Caco-2 (cell line): Measurements from ENCODE around the gene NPHP4. TPM values are rescaled to one million over a fixed set of nuclear protein-coding genes. Genes with fewer than 3 reads are reported as not detected.

Source experiments
- BruUV-seq: library from RNA; stranded (reverse); fragments of 400-500 nt; replicated peaks from 2 replicates; lab custom pipeline; 2021; lab: Mats Ljungman, UMichigan
- CTCF ChIA-PET: fragments of 300-600 bp; sonication (Branson Sonifier 250); formaldehyde crosslinking; loops from one replicate; lab custom pipeline; 2022; ENCODE audit warnings: antibody characterized with exemption; lab: Charles Lee
- POLR2A ChIA-PET: fragments of 300-600 bp; sonication (Branson Sonifier 250); formaldehyde crosslinking; loops from one replicate; lab custom pipeline; 2022; ENCODE audit warnings: antibody characterized with exemption; lab: Charles Lee
- DNase-seq, 2 experiments: peaks; one replicate each; pipeline versions ENCODE4 v3.0.0 to v3.0.0-alpha.2; 2020 to 2022
- H3K27me3 ChIP-seq: replicated peaks from 2 replicates; pipeline ENCODE4 v1.6.0; 2011; ENCODE audit warnings: low read length; ENCODE audit not compliant: control insufficient read depth, insufficient read depth
- H3K36me3 ChIP-seq: 2 replicates; pipeline ENCODE4 v1.5.1; 2011; ENCODE audit warnings: low read length; ENCODE audit not compliant: control insufficient read depth, insufficient read depth
- H3K4me1 ChIP-seq: fragments of 250-450 bp; sonication (Bioruptor Pico); 2 replicates; pipeline ENCODE4 v1.5.1; 2020; ENCODE audit warnings: mild to moderate bottlenecking
- H3K4me3 ChIP-seq: 2 replicates; pipeline ENCODE4 v1.5.1; 2011; ENCODE audit warnings: low read depth, mild to moderate bottlenecking, control low read depth, low read length
- H3K9me3 ChIP-seq: fragments of 250-450 bp; sonication (Bioruptor Pico); 2 replicates; pipeline ENCODE4 v1.5.1; 2020; ENCODE audit warnings: mild to moderate bottlenecking, moderate library complexity
- H3K27ac Mint-ChIP-seq: one replicate; pipeline ENCODE4 v1.8.0; 2022; ENCODE audit warnings: mixed read lengths; ENCODE audit not compliant: unreplicated experiment
- H3K27me3 Mint-ChIP-seq: one replicate; pipeline ENCODE4 v1.8.0; 2022; ENCODE audit warnings: mixed read lengths; ENCODE audit not compliant: insufficient read depth, unreplicated experiment
- H3K36me3 Mint-ChIP-seq: one replicate; pipeline ENCODE4 v1.8.0; 2022; ENCODE audit warnings: mild to moderate bottlenecking, mixed read lengths; ENCODE audit not compliant: insufficient read depth, unreplicated experiment
- H3K4me1 Mint-ChIP-seq: one replicate; pipeline ENCODE4 v1.8.0; 2022; ENCODE audit warnings: low read depth, mixed read lengths; ENCODE audit not compliant: unreplicated experiment
- H3K4me3 Mint-ChIP-seq: one replicate; pipeline ENCODE4 v1.8.0; 2022; ENCODE audit warnings: mild to moderate bottlenecking, moderate library complexity, mixed read lengths; ENCODE audit not compliant: unreplicated experiment
- H3K9me3 Mint-ChIP-seq: one replicate; pipeline ENCODE4 v1.8.0; 2022; ENCODE audit warnings: mixed read lengths; ENCODE audit not compliant: unreplicated experiment
- CTCF ChIP-seq, 2 experiments: fragments of 200-600 bp in 1 of 2; IDR thresholded peaks; 1 replicate in 1 of 2; 2 replicates in 1 of 2; pipeline versions ENCODE4 v1.5.1 to v1.8.0; 2011 to 2022; ENCODE audit warnings: antibody characterized with exemption in 1 of 2, control low read depth in 1 of 2, inconsistent platforms in 1 of 2, low read depth in 1 of 2, low read length in 1 of 2, mild to moderate bottlenecking in 1 of 2, moderate library complexity in 1 of 2; ENCODE audit not compliant: insufficient read depth in 1 of 2, severe bottlenecking in 1 of 2, unreplicated experiment in 1 of 2
- intact Hi-C: fragments of 100-400 bp; cut with micrococcal nuclease; formaldehyde crosslinking; loops from one replicate; pipeline ENCODE4 v1.10.0; 2022; ENCODE audit not compliant: unreplicated experiment
- total RNA-seq: library from RNA; stranded (reverse); gene quantifications from 2 replicates; pipeline ENCODE4 v1.2.3, GENCODE V29; 2022

The NPHP4 gene
- total RNA-seq, 1 experiment from 2014 or later, result 12.3 TPM

- POLR2A ChIA-PET, result no interaction called here
- H3K36me3 Mint-ChIP-seq, result peaks cover 2% of the 10 kb centered on the region
- no peak overlapping the region for H3K27ac Mint-ChIP-seq
- peaks cover 2% of the 10 kb centered on the region for H3K9me3 Mint-ChIP-seq
- intact Hi-C loops, result no loop called here
- Histone ChIP-seq H3K27me3 (no peaks in the 10 kb centered on the region), H3K9me3 (no peaks in the 10 kb centered on the region), H3K36me3 (no peaks in the 10 kb centered on the region), H3K4me1 (no peaks in the 10 kb centered on the region), H3K4me3 (no peak overlapping the region)
- no peak for TF ChIP-seq CTCF (IDR thresholded peaks at IDR 0.05; ENCODE audit: insufficient read depth in 1 of 2, low read depth in 1 of 2, low read length in 1 of 2, severe bottlenecking in 1 of 2, unreplicated experiment in 1 of 2)
- no peaks in the 10 kb centered on the region for H3K27me3 Mint-ChIP-seq
- H3K4me1 Mint-ChIP-seq, result no peaks in the 10 kb centered on the region
- H3K4me3 Mint-ChIP-seq, result no peak overlapping the region
- no TSS peak for BruUV-seq
- CTCF ChIA-PET, result no interaction called here
- DNase-seq, result no peak
Observed at GRCh38 chr1:5874416-5875110, 117.7 kb downstream of the NPHP4 start.

- Mint-ChIP-seq H3K36me3 (no peaks in the 10 kb centered on the region), H3K4me1 (no peaks in the 10 kb centered on the region), H3K27me3 (no peaks in the 10 kb centered on the region), H3K4me3 (no peak overlapping the region), H3K9me3 (no peaks in the 10 kb centered on the region), H3K27ac (no peak overlapping the region)
- POLR2A ChIA-PET, result no interaction called here
- Histone ChIP-seq H3K36me3 (no peaks in the 10 kb centered on the region), H3K4me3 (no peak overlapping the region), H3K27me3 (no peaks in the 10 kb centered on the region), H3K9me3 (no peaks in the 10 kb centered on the region), H3K4me1 (no peaks in the 10 kb centered on the region)
- BruUV-seq, result no TSS peak
- CTCF ChIA-PET, result no interaction called here
- no peak for TF ChIP-seq CTCF (IDR thresholded peaks at IDR 0.05; ENCODE audit: insufficient read depth in 1 of 2, low read depth in 1 of 2, low read length in 1 of 2, severe bottlenecking in 1 of 2, unreplicated experiment in 1 of 2)
- DNase-seq, result no peak
- intact Hi-C loops, result no loop called here
Observed at GRCh38 chr1:5873556-5873955, 118.7 kb downstream of the NPHP4 start.

GRCh38 chr1:5872886-5873285, 119.3 kb downstream of the NPHP4 start:
- BruUV-seq, result no TSS peak
- intact Hi-C loops, result no loop called here
- H3K4me1 Mint-ChIP-seq, result no peaks in the 10 kb centered on the region

More at GRCh38 chr1:5872886-5873285, 119.3 kb downstream of the NPHP4 start:
- no peak overlapping the region for H3K4me3 Mint-ChIP-seq
- no peaks in the 10 kb centered on the region for H3K9me3 Mint-ChIP-seq
- POLR2A ChIA-PET, result no interaction called here
- no peaks in the 10 kb centered on the region for H3K36me3 Mint-ChIP-seq
- CTCF ChIA-PET, result no interaction called here
- TF ChIP-seq CTCF (IDR thresholded peaks at IDR 0.05; ENCODE audit: insufficient read depth in 1 of 2, low read depth in 1 of 2, low read length in 1 of 2, severe bottlenecking in 1 of 2, unreplicated experiment in 1 of 2), result no peak
- DNase-seq, result no peak
- no peak overlapping the region for H3K27ac Mint-ChIP-seq
- H3K36me3 ChIP-seq, result no peaks in the 10 kb centered on the region
- H3K27me3 ChIP-seq, result no peaks in the 10 kb centered on the region
- H3K27me3 Mint-ChIP-seq, result no peaks in the 10 kb centered on the region
- no peaks in the 10 kb centered on the region for H3K4me1 ChIP-seq
- H3K4me3 ChIP-seq, result no peak overlapping the region
- no peaks in the 10 kb centered on the region for H3K9me3 ChIP-seq
